A673 (cell line): ENCODE data around the gene UROS. TPM values are rescaled to one million over a fixed set of nuclear protein-coding genes. Genes with fewer than 3 reads are reported as not detected.

ENCODE experiments used
- BruUV-seq: library from RNA; stranded (reverse); fragments of 400-500 nt; replicated peaks from 2 replicates; lab custom pipeline; 2021; lab: Mats Ljungman, UMichigan
- CTCF ChIA-PET: fragments of 300-600 bp; sonication (Branson Sonifier 250); formaldehyde crosslinking; loops from one replicate; lab custom pipeline; 2022; ENCODE audit warnings: antibody characterized with exemption; lab: Charles Lee
- POLR2A ChIA-PET: fragments of 300-600 bp; sonication (Branson Sonifier 250); formaldehyde crosslinking; loops from one replicate; lab custom pipeline; 2022; ENCODE audit warnings: antibody characterized with exemption; ENCODE audit not compliant: low non-redundant PET; lab: Charles Lee
- DNase-seq: peaks from one replicate; pipeline ENCODE4 v3.0.0-alpha.2; 2015; ENCODE audit warnings: low spot score
- H3K27ac ChIP-seq: fragments of 200-600 bp; sonication (generic); 2 replicates; pipeline ENCODE4 v1.5.1; 2016; ENCODE audit warnings: mixed run types, low read depth, mild to moderate bottlenecking, mixed read lengths, antibody characterized with exemption, low read length; ENCODE audit not compliant: poor library complexity, severe bottlenecking
- H3K27me3 ChIP-seq: fragments of 200-600 bp; sonication (generic); replicated peaks from 2 replicates; pipeline ENCODE4 v1.6.1; 2017; ENCODE audit warnings: mixed run types, low read depth, mild to moderate bottlenecking, mixed read lengths, antibody characterized with exemption, low read length; ENCODE audit not compliant: insufficient read depth, poor library complexity
- H3K36me3 ChIP-seq: fragments of 200-600 bp; sonication (generic); 2 replicates; pipeline ENCODE4 v1.6.1; 2016; ENCODE audit warnings: mixed run types, mild to moderate bottlenecking, mixed read lengths, antibody characterized with exemption, low read length; ENCODE audit not compliant: insufficient read depth, poor library complexity, severe bottlenecking
- H3K4me1 ChIP-seq: fragments of 200-600 bp; sonication (generic); 2 replicates; pipeline ENCODE4 v1.6.1; 2017; ENCODE audit warnings: mixed run types, mild to moderate bottlenecking, mixed read lengths, antibody characterized with exemption, low read length; ENCODE audit not compliant: insufficient read depth, poor library complexity, severe bottlenecking
- H3K4me3 ChIP-seq: fragments of 200-600 bp; sonication (generic); 2 replicates; pipeline ENCODE4 v1.5.1; 2016; ENCODE audit warnings: low read depth, mixed run types, mild to moderate bottlenecking, mixed read lengths, low read length; ENCODE audit not compliant: poor library complexity, severe bottlenecking
- H3K9me3 ChIP-seq: fragments of 200-600 bp; sonication (generic); 2 replicates; pipeline ENCODE4 v1.6.1; 2016; ENCODE audit warnings: mixed run types, low read depth, mild to moderate bottlenecking, mixed read lengths, antibody characterized with exemption, low read length; ENCODE audit not compliant: poor library complexity, severe bottlenecking
- EZH2 ChIP-seq: fragments of 200-600 bp; sonication (generic); IDR thresholded peaks from 2 replicates; pipeline ENCODE4 v1.6.1; 2017; ENCODE audit warnings: borderline replicate concordance, low read depth, mild to moderate bottlenecking, mixed read lengths, antibody characterized with exemption, low read length; ENCODE audit not compliant: poor library complexity, severe bottlenecking
- intact Hi-C: fragments of 100-400 bp; cut with micrococcal nuclease; formaldehyde crosslinking; loops from one replicate; pipeline ENCODE4 v1.10.0; 2022; ENCODE audit not compliant: unreplicated experiment
- total RNA-seq: library from RNA; stranded (reverse); gene quantifications from 2 replicates; pipeline ENCODE4 v1.2.3, GENCODE V29; 2021
- TF ChIP-seq, protein P1 (sequence below): fragments of 300-800, 200-600 bp; sonication (generic); conservative IDR thresholded peaks from 2 replicates; pipeline ENCODE4 v1.5.1; 2017; ENCODE audit warnings: low read depth, mild to moderate bottlenecking, antibody characterized with exemption, low read length, moderate library complexity, mixed read lengths

Gene UROS
- total RNA-seq, 1 experiment from 2014 or later: 70.7 TPM

DNA sequence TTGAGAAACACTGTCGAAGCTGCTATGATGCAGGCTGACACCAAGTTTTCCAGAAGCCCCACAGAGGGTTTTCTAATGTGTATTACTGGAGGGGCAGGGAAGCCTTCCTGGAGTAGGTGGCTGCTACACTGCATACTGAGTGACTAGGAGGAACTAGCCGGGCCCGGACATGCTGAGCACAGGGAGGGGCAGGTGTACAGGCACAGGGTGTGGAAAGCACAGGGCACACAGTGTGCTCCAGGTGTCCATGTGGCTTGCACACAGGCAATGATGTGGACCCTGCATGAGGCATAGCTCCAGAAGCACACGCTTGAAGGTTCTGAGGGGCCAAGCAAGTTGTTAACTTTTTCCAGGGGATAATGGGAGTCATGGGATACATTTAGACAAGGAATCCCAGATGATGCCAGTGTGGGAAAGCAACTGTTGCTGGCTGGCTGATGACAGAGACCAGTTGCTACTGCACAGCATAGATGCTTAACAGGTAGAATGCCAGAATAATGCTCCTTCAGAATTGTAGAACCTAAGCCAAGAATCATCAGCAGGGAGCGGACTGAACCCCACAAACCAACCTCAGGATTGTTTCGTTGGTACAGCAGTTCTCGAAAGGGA lies 43.5 kb upstream of the UROS start:
- peaks cover 10% of the 10 kb centered on the region for H3K36me3 ChIP-seq
- POLR2A ChIA-PET: no interaction called here
- H3K4me3 ChIP-seq: no peak overlapping the region
- TF ChIP-seq EZH2: no peak
- TF ChIP-seq, protein P1, sequence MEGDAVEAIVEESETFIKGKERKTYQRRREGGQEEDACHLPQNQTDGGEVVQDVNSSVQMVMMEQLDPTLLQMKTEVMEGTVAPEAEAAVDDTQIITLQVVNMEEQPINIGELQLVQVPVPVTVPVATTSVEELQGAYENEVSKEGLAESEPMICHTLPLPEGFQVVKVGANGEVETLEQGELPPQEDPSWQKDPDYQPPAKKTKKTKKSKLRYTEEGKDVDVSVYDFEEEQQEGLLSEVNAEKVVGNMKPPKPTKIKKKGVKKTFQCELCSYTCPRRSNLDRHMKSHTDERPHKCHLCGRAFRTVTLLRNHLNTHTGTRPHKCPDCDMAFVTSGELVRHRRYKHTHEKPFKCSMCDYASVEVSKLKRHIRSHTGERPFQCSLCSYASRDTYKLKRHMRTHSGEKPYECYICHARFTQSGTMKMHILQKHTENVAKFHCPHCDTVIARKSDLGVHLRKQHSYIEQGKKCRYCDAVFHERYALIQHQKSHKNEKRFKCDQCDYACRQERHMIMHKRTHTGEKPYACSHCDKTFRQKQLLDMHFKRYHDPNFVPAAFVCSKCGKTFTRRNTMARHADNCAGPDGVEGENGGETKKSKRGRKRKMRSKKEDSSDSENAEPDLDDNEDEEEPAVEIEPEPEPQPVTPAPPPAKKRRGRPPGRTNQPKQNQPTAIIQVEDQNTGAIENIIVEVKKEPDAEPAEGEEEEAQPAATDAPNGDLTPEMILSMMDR: no peak
- BruUV-seq: no TSS peak
- intact Hi-C loops: no loop called here
- CTCF ChIA-PET: no interaction called here
- H3K27ac ChIP-seq: no peak overlapping the region
- no peaks in the 10 kb centered on the region for H3K9me3 ChIP-seq
- DNase-seq: no peak
- no peaks in the 10 kb centered on the region for H3K27me3 ChIP-seq
- no peaks in the 10 kb centered on the region for H3K4me1 ChIP-seq

DNA sequence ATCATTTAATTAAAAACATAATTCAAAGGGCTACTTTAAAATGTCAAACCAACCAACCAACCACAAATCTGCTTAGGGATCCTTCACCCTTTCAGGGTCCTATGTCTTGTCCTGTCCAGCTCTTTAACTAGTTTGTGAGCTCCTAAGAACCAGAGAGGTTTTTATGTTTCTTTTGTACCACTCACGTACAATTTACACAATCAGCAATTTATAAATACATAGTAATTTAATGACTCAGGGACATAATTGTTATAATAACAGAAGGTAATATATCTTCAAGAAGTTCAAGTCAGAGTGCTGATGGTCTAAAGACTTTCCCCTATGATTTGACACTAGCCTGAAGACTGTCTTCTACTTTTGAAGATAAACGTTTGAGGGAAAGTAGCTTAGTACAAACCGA lies 42.1 kb upstream of the UROS start:
- Histone ChIP-seq H3K36me3 (peaks cover 10% of the 10 kb centered on the region), H3K27ac (no peak overlapping the region), H3K4me1 (no peaks in the 10 kb centered on the region), H3K9me3 (no peaks in the 10 kb centered on the region), H3K4me3 (no peak overlapping the region), H3K27me3 (no peaks in the 10 kb centered on the region)
- no TSS peak for BruUV-seq
- intact Hi-C loops: no loop called here
- POLR2A ChIA-PET: no interaction called here
- CTCF ChIA-PET: no interaction called here
- TF ChIP-seq, protein P1: no peak
- TF ChIP-seq EZH2: no peak
- DNase-seq: no peak

DNA sequence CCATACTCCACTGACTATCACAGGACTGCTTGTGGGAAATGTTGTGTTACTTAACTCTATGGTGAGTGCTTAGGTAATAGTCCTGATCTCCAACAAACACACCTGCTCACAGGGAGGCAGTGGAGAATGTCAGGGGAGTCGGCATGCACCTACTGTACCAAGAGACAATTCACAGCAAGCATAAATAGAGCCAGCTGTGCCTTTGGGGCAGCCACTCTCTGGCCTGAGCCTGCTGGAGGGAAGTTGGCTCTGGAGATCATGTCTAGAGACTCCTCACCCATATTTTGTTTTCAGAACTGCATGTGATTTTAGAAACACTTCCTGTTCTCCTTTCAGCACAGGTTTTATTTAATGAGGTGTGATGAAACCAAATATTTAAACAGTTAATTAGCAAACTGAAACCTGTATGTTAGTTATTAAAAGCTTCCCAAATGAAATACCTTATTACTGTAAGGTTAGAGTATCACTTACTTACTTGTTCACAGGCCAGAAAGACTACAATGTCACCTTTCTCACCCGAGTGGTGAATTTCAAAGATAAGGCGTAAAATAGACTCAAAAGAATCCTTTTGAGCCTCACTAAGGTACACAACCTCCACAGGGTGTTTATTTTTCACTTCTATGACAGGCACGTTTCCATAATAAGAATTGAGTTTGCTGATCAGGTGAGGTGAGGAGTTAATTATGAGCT lies 36.2 kb upstream of the UROS start:
- H3K4me1 ChIP-seq: no peaks in the 10 kb centered on the region
- intact Hi-C loops: no loop called here
- no peak overlapping the region for H3K4me3 ChIP-seq
- no peak overlapping the region for H3K27ac ChIP-seq
- TF ChIP-seq, protein P1: no peak
- no peak for TF ChIP-seq EZH2
- no peaks in the 10 kb centered on the region for H3K27me3 ChIP-seq
- no peak for DNase-seq
- H3K36me3 ChIP-seq: peaks cover 7% of the 10 kb centered on the region
- ChIA-PET POLR2A (no interaction called here), CTCF (no interaction called here)
- H3K9me3 ChIP-seq: no peaks in the 10 kb centered on the region
- BruUV-seq: no TSS peak
